Gastrocnemius medialis (tissue), 4 donors: ENCODE results near the gene GNG10.

Experiments
- POLR2A ChIP-seq, 2 donors: fragments of 450-650 bp; IDR thresholded peaks; one replicate each; pipeline ENCODE4 v1.6.1; 2017; ENCODE audit warnings: antibody characterized with exemption in 2 of 2, mild to moderate bottlenecking in 2 of 2, moderate library complexity in 2 of 2
- TF ChIP-seq, protein P1 (sequence below), 5 experiments: fragments of 450-650 bp in 3 of 5; fragments of 200-600 bp in 2 of 5; sonication (generic) in 2 of 5; IDR thresholded peaks in 4 of 5; conservative IDR thresholded peaks in 1 of 5; 1 replicate in 4 of 5; 2 replicates in 1 of 5; pipeline ENCODE4 v1.5.1; 2016 to 2019; ENCODE audit warnings: antibody characterized with exemption in 5 of 5, mild to moderate bottlenecking in 3 of 5, moderate library complexity in 3 of 5

DNA sequence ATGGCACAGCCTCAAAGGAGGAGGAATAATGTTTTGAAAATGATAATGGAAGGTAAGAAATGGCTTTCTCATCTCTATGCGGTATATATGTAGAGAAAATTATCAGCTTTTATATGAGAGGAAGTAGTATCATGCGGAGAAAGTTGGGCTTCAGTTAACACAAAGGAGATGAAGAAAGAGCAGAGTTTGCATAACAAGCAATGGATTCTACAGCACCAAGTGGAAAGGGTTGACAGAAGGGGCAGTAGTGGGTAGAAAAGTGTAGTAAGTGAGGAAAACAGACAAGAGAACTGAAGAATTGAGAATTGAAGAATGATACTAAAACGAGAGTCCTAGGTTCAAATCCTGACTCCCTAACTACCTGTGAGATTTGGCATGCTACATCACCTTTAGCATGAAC, 51.0 kb downstream of the GNG10 start:
- TF ChIP-seq, protein P1, sequence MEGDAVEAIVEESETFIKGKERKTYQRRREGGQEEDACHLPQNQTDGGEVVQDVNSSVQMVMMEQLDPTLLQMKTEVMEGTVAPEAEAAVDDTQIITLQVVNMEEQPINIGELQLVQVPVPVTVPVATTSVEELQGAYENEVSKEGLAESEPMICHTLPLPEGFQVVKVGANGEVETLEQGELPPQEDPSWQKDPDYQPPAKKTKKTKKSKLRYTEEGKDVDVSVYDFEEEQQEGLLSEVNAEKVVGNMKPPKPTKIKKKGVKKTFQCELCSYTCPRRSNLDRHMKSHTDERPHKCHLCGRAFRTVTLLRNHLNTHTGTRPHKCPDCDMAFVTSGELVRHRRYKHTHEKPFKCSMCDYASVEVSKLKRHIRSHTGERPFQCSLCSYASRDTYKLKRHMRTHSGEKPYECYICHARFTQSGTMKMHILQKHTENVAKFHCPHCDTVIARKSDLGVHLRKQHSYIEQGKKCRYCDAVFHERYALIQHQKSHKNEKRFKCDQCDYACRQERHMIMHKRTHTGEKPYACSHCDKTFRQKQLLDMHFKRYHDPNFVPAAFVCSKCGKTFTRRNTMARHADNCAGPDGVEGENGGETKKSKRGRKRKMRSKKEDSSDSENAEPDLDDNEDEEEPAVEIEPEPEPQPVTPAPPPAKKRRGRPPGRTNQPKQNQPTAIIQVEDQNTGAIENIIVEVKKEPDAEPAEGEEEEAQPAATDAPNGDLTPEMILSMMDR (IDR thresholded peaks at IDR 0.05 in 4 of 5, conservative IDR thresholded peaks at IDR 0.05 in 1 of 5): no peak
- no peak for TF ChIP-seq POLR2A (IDR thresholded peaks at IDR 0.05)
